Astrocyte (in vitro differentiated cells and primary cell): ENCODE measurements around the gene AATF. TPM values are rescaled to one million over a fixed set of nuclear protein-coding genes. Genes with fewer than 3 reads are reported as not detected.

ENCODE experiments used
- DNase-seq: peaks from one replicate; pipeline ENCODE4 v3.0.0-alpha.2; 2010; ENCODE audit warnings: low read depth
- FAIRE-seq: peaks from 2 replicates; lab custom pipeline; 2011; peaks lifted over from hg19 to GRCh38; lab: Jason Lieb, UNC
- H2AFZ ChIP-seq: 2 replicates; pipeline ENCODE4 v1.6.0; 2012; ENCODE audit warnings: low read depth, low read length, inconsistent platforms
- H3K27ac ChIP-seq: 2 replicates; pipeline ENCODE4 v1.5.1; 2011; ENCODE audit warnings: low read depth, low read length, inconsistent platforms
- H3K27me3 ChIP-seq: 2 replicates; pipeline ENCODE4 v1.6.0; 2011; ENCODE audit warnings: low read length, inconsistent platforms; ENCODE audit not compliant: insufficient read depth
- H3K36me3 ChIP-seq: 2 replicates; pipeline ENCODE4 v1.5.1; 2011; ENCODE audit warnings: low read length, inconsistent platforms; ENCODE audit not compliant: insufficient read depth
- H3K4me1 ChIP-seq: 2 replicates; pipeline ENCODE4 v1.5.1; 2011; ENCODE audit warnings: low read length, inconsistent platforms; ENCODE audit not compliant: insufficient read depth
- H3K4me2 ChIP-seq: 2 replicates; pipeline ENCODE4 v1.6.0; 2012; ENCODE audit warnings: low read length, inconsistent platforms
- H3K4me3 ChIP-seq: 2 replicates; pipeline ENCODE4 v1.5.1; 2011; ENCODE audit warnings: low read depth, mild to moderate bottlenecking, low read length, inconsistent platforms; ENCODE audit not compliant: insufficient read depth
- H3K79me2 ChIP-seq: 2 replicates; pipeline ENCODE4 v1.6.0; 2012; ENCODE audit warnings: mild to moderate bottlenecking, low read length, inconsistent platforms; ENCODE audit not compliant: insufficient read depth
- H3K9ac ChIP-seq: 2 replicates; pipeline ENCODE4 v1.6.0; 2012; ENCODE audit warnings: mild to moderate bottlenecking, low read length, inconsistent platforms
- H3K9me3 ChIP-seq: 2 replicates; pipeline ENCODE4 v1.5.1; 2012; ENCODE audit warnings: low read depth, mild to moderate bottlenecking, low read length, inconsistent platforms; ENCODE audit not compliant: insufficient read depth
- H4K20me1 ChIP-seq: 2 replicates; pipeline ENCODE4 v1.6.0; 2012; ENCODE audit warnings: low read length, inconsistent platforms; ENCODE audit not compliant: insufficient read depth
- H3K27ac Mint-ChIP-seq: one replicate; pipeline ENCODE4 v1.8.0; 2021; ENCODE audit warnings: mild to moderate bottlenecking, mixed read lengths; ENCODE audit not compliant: unreplicated experiment
- H3K27me3 Mint-ChIP-seq: one replicate; pipeline ENCODE4 v1.8.0; 2021; ENCODE audit warnings: low read depth, mixed read lengths; ENCODE audit not compliant: unreplicated experiment
- H3K36me3 Mint-ChIP-seq: one replicate; pipeline ENCODE4 v1.8.0; 2021; ENCODE audit warnings: low read depth, mixed read lengths; ENCODE audit not compliant: unreplicated experiment
- H3K4me1 Mint-ChIP-seq: one replicate; pipeline ENCODE4 v1.8.0; 2021; ENCODE audit warnings: low read depth, mixed read lengths; ENCODE audit not compliant: unreplicated experiment
- H3K4me3 Mint-ChIP-seq: one replicate; pipeline ENCODE4 v1.8.0; 2021; ENCODE audit warnings: mild to moderate bottlenecking, moderate library complexity, mixed read lengths; ENCODE audit not compliant: unreplicated experiment
- H3K9me3 Mint-ChIP-seq: one replicate; pipeline ENCODE4 v1.8.0; 2021; ENCODE audit warnings: mild to moderate bottlenecking, mixed read lengths; ENCODE audit not compliant: unreplicated experiment
- CTCF ChIP-seq: IDR thresholded peaks from 2 replicates; pipeline ENCODE4 v1.5.1; 2011; ENCODE audit warnings: low read depth, mild to moderate bottlenecking, inconsistent platforms, low read length, moderate library complexity; ENCODE audit not compliant: insufficient read depth
- EZH2 ChIP-seq: IDR thresholded peaks from 2 replicates; pipeline ENCODE4 v1.6.1; 2012; ENCODE audit warnings: mild to moderate bottlenecking, low read length, inconsistent platforms; ENCODE audit not compliant: insufficient read depth
- total RNA-seq: library from RNA; stranded (reverse); gene quantifications from 2 replicates; pipeline ENCODE4 v1.2.1, GENCODE V29; 2021

Gene AATF
- total RNA-seq, 1 donor from 2014 or later, result 47.1 TPM

GRCh38 chr17:37079065-37079708 is 130.4 kb downstream of the AATF start:
- Mint-ChIP-seq H3K27ac (no peak overlapping the region), H3K4me1 (peaks cover 4% of the 10 kb centered on the region), H3K9me3 (peaks cover 2% of the 10 kb centered on the region), H3K27me3 (no peaks in the 10 kb centered on the region), H3K36me3 (peaks cover 3% of the 10 kb centered on the region), H3K4me3 (no peak overlapping the region)
- peaks cover 3% of the 10 kb centered on the region for H4K20me1 ChIP-seq
- H3K27ac ChIP-seq, result no peak overlapping the region
- no peaks in the 10 kb centered on the region for H3K9me3 ChIP-seq
- DNase-seq, result no peak
- H3K4me2 ChIP-seq, result no peak overlapping the region
- no peak overlapping the region for H3K4me3 ChIP-seq
- H3K27me3 ChIP-seq, result no peaks in the 10 kb centered on the region
- FAIRE-seq, result no peak
- TF ChIP-seq EZH2, result no peak
- TF ChIP-seq CTCF, result no peak
- H3K79me2 ChIP-seq, result no peaks in the 10 kb centered on the region
- H2AFZ ChIP-seq, result no peak overlapping the region
- H3K36me3 ChIP-seq, result no peaks in the 10 kb centered on the region
- no peak overlapping the region for H3K9ac ChIP-seq
- H3K4me1 ChIP-seq, result no peaks in the 10 kb centered on the region

DNA sequence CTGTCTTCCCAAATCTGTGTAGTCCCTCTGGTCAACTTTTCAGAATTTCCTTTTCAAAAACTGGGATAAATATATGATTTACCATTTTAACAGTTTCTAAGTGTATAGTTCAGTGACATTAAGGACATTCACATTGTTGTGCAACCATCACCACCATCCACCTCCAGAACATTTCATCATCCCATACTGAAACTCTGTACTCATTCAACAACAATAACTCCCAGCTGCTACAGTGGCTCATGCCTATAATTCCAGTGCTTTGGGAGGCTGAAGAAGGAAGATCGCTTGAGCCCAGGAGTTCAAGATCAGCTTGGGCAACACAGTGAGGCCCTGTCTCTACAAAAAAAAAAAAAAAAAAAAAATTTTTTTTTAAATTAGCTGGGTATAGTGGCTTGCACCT is 131.0 kb downstream of the AATF start:
- H3K4me1 ChIP-seq, result no peaks in the 10 kb centered on the region

More for the DNA sequence above, 131.0 kb downstream of the AATF start:
- Mint-ChIP-seq H3K27me3 (no peaks in the 10 kb centered on the region), H3K4me1 (peaks cover 4% of the 10 kb centered on the region), H3K9me3 (peaks cover 2% of the 10 kb centered on the region), H3K27ac (no peak overlapping the region), H3K36me3 (peaks cover 5% of the 10 kb centered on the region), H3K4me3 (no peak overlapping the region)
- DNase-seq (no peak), FAIRE-seq (no peak)
- Histone ChIP-seq H2AFZ (no peak overlapping the region), H3K79me2 (no peaks in the 10 kb centered on the region), H3K4me3 (no peak overlapping the region), H3K9ac (no peak overlapping the region), H3K9me3 (no peaks in the 10 kb centered on the region), H3K27ac (no peak overlapping the region), H4K20me1 (peaks cover 3% of the 10 kb centered on the region), H3K4me2 (no peak overlapping the region), H3K36me3 (no peaks in the 10 kb centered on the region), H3K27me3 (no peaks in the 10 kb centered on the region)
- no peak for TF ChIP-seq CTCF
- no peak for TF ChIP-seq EZH2
